ENCODE measurements around the gene SPATA19.

The SPATA19 gene

DNA sequence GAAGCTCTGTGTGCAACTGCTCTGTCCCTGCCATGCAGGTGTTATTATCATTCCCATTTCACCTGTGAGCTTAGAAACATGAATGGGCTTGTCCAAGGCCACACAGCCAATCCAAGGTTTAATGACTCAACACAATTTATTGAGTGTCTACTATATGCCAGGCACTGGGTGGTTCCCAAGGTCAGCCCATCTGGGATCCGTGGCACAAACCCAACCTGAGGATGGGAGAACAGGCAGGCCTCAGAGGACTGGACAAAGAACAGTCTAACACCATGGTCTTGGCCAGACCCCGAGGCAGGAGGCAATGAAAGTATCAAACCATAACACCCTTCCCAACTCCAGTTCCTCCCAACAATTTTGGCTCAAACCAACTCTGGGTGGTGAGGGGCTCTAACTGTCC, 15.7 kb downstream of the SPATA19 start:
- no peak for TF ChIP-seq EP300 (IDR thresholded peaks at IDR 0.05; ENCODE audit: borderline replicate concordance)
- TF ChIP-seq CEBPB (IDR thresholded peaks at IDR 0.05): no peak
- TF ChIP-seq CREB1 (IDR thresholded peaks at IDR 0.05; ENCODE audit: low read depth): no peak
- TF ChIP-seq EGR1 (IDR thresholded peaks at IDR 0.05): no peak
- TF ChIP-seq FOXM1 (IDR thresholded peaks at IDR 0.05; ENCODE audit: borderline replicate concordance, low read depth): no peak
- TF ChIP-seq, protein P1, sequence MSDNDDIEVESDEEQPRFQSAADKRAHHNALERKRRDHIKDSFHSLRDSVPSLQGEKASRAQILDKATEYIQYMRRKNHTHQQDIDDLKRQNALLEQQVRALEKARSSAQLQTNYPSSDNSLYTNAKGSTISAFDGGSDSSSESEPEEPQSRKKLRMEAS (IDR thresholded peaks at IDR 0.05): no peak
- TF ChIP-seq RAD21 (IDR thresholded peaks at IDR 0.05; ENCODE audit: low read depth): no peak
- TF ChIP-seq, protein P2, sequence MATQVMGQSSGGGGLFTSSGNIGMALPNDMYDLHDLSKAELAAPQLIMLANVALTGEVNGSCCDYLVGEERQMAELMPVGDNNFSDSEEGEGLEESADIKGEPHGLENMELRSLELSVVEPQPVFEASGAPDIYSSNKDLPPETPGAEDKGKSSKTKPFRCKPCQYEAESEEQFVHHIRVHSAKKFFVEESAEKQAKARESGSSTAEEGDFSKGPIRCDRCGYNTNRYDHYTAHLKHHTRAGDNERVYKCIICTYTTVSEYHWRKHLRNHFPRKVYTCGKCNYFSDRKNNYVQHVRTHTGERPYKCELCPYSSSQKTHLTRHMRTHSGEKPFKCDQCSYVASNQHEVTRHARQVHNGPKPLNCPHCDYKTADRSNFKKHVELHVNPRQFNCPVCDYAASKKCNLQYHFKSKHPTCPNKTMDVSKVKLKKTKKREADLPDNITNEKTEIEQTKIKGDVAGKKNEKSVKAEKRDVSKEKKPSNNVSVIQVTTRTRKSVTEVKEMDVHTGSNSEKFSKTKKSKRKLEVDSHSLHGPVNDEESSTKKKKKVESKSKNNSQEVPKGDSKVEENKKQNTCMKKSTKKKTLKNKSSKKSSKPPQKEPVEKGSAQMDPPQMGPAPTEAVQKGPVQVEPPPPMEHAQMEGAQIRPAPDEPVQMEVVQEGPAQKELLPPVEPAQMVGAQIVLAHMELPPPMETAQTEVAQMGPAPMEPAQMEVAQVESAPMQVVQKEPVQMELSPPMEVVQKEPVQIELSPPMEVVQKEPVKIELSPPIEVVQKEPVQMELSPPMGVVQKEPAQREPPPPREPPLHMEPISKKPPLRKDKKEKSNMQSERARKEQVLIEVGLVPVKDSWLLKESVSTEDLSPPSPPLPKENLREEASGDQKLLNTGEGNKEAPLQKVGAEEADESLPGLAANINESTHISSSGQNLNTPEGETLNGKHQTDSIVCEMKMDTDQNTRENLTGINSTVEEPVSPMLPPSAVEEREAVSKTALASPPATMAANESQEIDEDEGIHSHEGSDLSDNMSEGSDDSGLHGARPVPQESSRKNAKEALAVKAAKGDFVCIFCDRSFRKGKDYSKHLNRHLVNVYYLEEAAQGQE (IDR thresholded peaks at IDR 0.05; ENCODE audit: low read depth): no peak
- TF ChIP-seq, protein P3, sequence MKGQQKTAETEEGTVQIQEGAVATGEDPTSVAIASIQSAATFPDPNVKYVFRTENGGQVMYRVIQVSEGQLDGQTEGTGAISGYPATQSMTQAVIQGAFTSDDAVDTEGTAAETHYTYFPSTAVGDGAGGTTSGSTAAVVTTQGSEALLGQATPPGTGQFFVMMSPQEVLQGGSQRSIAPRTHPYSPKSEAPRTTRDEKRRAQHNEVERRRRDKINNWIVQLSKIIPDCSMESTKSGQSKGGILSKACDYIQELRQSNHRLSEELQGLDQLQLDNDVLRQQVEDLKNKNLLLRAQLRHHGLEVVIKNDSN (IDR thresholded peaks at IDR 0.05): no peak

DNA sequence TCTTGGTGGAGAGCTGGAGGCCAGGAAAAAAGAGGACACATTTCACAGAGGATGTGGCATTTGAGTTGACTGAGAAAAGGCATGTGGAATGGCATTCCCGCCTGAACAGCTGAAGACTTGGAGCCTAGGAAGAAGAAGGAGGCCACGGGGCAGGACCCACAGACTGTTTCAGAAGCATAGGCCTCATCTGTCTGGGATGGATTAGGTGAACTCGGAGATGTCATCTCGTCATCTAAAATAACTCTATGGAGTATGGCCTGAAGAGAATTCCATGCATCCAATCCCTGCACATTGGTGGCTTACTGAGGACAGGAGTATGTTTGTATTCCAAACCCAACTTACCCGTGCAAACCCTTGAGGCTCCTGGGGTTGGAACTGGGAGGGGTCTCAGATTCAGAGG, 16.4 kb downstream of the SPATA19 start:
- TF ChIP-seq CEBPB (IDR thresholded peaks at IDR 0.05) (no peak), YY1 (IDR thresholded peaks at IDR 0.05; ENCODE audit: low read depth) (no peak), ZBTB7A (IDR thresholded peaks at IDR 0.05; ENCODE audit: low read depth) (no peak), TCF12 (IDR thresholded peaks at IDR 0.05; ENCODE audit: low read depth) (no peak), TAF1 (IDR thresholded peaks at IDR 0.05; ENCODE audit: low read depth) (no peak), CREB1 (IDR thresholded peaks at IDR 0.05; ENCODE audit: low read depth) (no peak), TEAD4 (IDR thresholded peaks at IDR 0.05) (no peak), RAD21 (IDR thresholded peaks at IDR 0.05; ENCODE audit: low read depth) (no peak), EGR1 (IDR thresholded peaks at IDR 0.05) (no peak), EP300 (IDR thresholded peaks at IDR 0.05; ENCODE audit: borderline replicate concordance) (no peak), FOXM1 (IDR thresholded peaks at IDR 0.05; ENCODE audit: borderline replicate concordance, low read depth) (no peak)
- TF ChIP-seq, protein P3 (IDR thresholded peaks at IDR 0.05): no peak

DNA sequence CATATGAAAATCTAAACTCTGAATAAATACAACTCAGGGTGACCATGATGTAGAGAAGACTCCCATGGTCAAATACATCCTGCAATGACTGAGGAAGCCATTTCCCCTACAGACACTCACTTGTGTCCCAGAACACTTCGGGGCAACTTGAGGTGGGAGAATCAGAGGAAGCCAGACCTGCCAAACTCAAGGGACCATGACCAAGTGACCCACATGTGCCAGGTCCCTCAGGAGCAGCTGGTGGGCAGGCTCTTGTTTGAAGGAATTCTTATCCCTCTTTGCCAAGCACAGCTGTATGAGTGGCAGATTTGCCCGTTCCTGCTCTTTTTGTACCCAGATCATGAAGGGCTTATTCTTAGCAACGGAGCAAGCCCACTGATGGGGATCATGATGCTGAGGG, 17.8 kb downstream of the SPATA19 start:
- TF ChIP-seq FOXM1 (IDR thresholded peaks at IDR 0.05; ENCODE audit: borderline replicate concordance, low read depth) (no peak), EP300 (IDR thresholded peaks at IDR 0.05; ENCODE audit: borderline replicate concordance) (no peak), ZBTB7A (IDR thresholded peaks at IDR 0.05; ENCODE audit: low read depth) (no peak), CREB1 (IDR thresholded peaks at IDR 0.05; ENCODE audit: low read depth) (no peak), TCF12 (IDR thresholded peaks at IDR 0.05; ENCODE audit: low read depth) (no peak), EGR1 (IDR thresholded peaks at IDR 0.05) (no peak), CEBPB (IDR thresholded peaks at IDR 0.05) (no peak), NFIC (IDR thresholded peaks at IDR 0.05) (no peak), YY1 (IDR thresholded peaks at IDR 0.05; ENCODE audit: low read depth) (no peak), TEAD4 (IDR thresholded peaks at IDR 0.05) (no peak), RAD21 (IDR thresholded peaks at IDR 0.05; ENCODE audit: low read depth) (no peak), TAF1 (IDR thresholded peaks at IDR 0.05; ENCODE audit: low read depth) (no peak)
- TF ChIP-seq, protein P2 (IDR thresholded peaks at IDR 0.05; ENCODE audit: low read depth): no peak
- TF ChIP-seq, protein P1 (IDR thresholded peaks at IDR 0.05): no peak
- TF ChIP-seq, protein P3 (IDR thresholded peaks at IDR 0.05): no peak

DNA sequence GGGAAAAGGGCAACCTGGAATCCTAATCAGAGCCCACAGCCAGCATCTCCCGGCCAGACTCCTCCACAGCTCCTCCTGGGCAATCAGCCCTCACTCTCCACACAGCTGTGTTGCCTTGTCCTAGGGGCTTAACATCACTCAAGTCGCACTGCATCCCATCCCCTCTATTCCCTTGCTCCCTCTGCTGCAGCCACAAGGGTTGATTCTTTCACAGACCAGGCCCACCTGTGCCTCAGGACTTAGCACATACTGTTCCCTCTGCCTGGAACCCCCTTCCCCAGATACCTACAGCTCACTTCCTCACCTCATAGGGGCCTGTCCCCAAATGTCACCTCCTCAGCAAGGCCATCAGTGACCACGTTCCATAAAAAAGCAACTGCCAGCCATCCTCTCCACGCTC, 18.4 kb downstream of the SPATA19 start:
- no peak for TF ChIP-seq NFIC (IDR thresholded peaks at IDR 0.05)
- TF ChIP-seq TCF12 (IDR thresholded peaks at IDR 0.05; ENCODE audit: low read depth): no peak
- TF ChIP-seq EP300 (IDR thresholded peaks at IDR 0.05; ENCODE audit: borderline replicate concordance): no peak
- no peak for TF ChIP-seq ZBTB7A (IDR thresholded peaks at IDR 0.05; ENCODE audit: low read depth)
- TF ChIP-seq CREB1 (IDR thresholded peaks at IDR 0.05; ENCODE audit: low read depth): no peak
- TF ChIP-seq, protein P2 (IDR thresholded peaks at IDR 0.05; ENCODE audit: low read depth): no peak
- TF ChIP-seq, protein P3 (IDR thresholded peaks at IDR 0.05): no peak
- TF ChIP-seq RAD21 (IDR thresholded peaks at IDR 0.05; ENCODE audit: low read depth): no peak
